Body of pancreas (tissue), 4 donors: ENCODE results near the gene HSPA12A. TPM values are rescaled to one million over a fixed set of nuclear protein-coding genes. Genes with fewer than 3 reads are reported as not detected.

Experiments used
- ATAC-seq: fragments of 150-250 bp; one replicate; pipeline ENCODE4 v1.9.1; 2016
- DNase-seq, 4 donors: peaks; one replicate each; pipeline ENCODE4 v3.0.0-alpha.2; 2019
- H3K27ac ChIP-seq, 4 donors: fragments of 200-600 bp; sonication (generic); 1 replicate in 3 of 4; 2 replicates in 1 of 4; pipeline versions ENCODE4 v1.5.1 to v1.6.1; 2016 to 2019; ENCODE audit warnings: mild to moderate bottlenecking in 1 of 4, mixed read lengths in 1 of 4, moderate library complexity in 1 of 4
- H3K27me3 ChIP-seq, 2 donors: fragments of 200-600 bp; sonication (generic); one replicate each; pipeline ENCODE4 v1.6.0; 2016; ENCODE audit warnings: mild to moderate bottlenecking in 1 of 2
- H3K36me3 ChIP-seq, 2 donors: fragments of 200-600 bp; sonication (generic); replicated peaks in 1 of 2; 2 replicates each; pipeline ENCODE4 v1.5.1; 2016; ENCODE audit warnings: low read depth in 2 of 2; ENCODE audit not compliant: insufficient read depth in 1 of 2
- H3K4me1 ChIP-seq: fragments of 200-600 bp; sonication (generic); one replicate; pipeline ENCODE4 v1.6.0; 2016
- H3K4me3 ChIP-seq, 2 donors: fragments of 200-600 bp; sonication (generic); 1 replicate in 1 of 2; 2 replicates in 1 of 2; pipeline ENCODE4 v1.5.1; 2016 to 2019
- H3K9me3 ChIP-seq, 3 donors: fragments of 200-600 bp; sonication (generic); 1 replicate in 2 of 3; 2 replicates in 1 of 3; pipeline ENCODE4 v1.5.1; 2016
- CTCF ChIP-seq, 7 experiments: fragments of 450-650 bp in 4 of 7; fragments of 200-600 bp in 3 of 7; sonication (generic) in 3 of 7; IDR thresholded peaks; one replicate each; pipeline ENCODE4 v1.5.1; 2016 to 2019; ENCODE audit warnings: antibody characterized with exemption in 7 of 7
- POLR2A ChIP-seq, 3 donors: fragments of 450-650 bp; IDR thresholded peaks; one replicate each; pipeline ENCODE4 v1.6.1; 2016; ENCODE audit warnings: antibody characterized with exemption in 3 of 3, mild to moderate bottlenecking in 2 of 3
- WGBS, 2 donors: methylation state at CpG; one replicate each; pipeline ENCODE4 v1.1.5; 2017; 5-methylcytosine and 5-hydroxymethylcytosine counted together
- intact Hi-C: fragments of 100-400 bp; cut with DNase I; formaldehyde crosslinking; loops from one replicate; pipeline ENCODE4 v1.15.1; 2023
- total RNA-seq, 2 donors: library from RNA; depleted of rRNA; stranded (reverse); fragments of >200 nt; gene quantifications; one replicate each; pipeline ENCODE4 v1.1.0, GENCODE V29; 2016

HSPA12A gene
- total RNA-seq, 2 donors from 2014 or later = 8.3 to 22.7 TPM

- Histone ChIP-seq H3K27ac (no peak overlapping the region), H3K4me1 (no peaks in the 10 kb centered on the region), H3K27me3 (no peaks in the 10 kb centered on the region), H3K36me3 (no peaks in the 10 kb centered on the region), H3K4me3 (no peak overlapping the region), H3K9me3 (no peaks in the 10 kb centered on the region)
- 78 to 85% methylated on average over 2 of the region's 2 CpGs for WGBS, 2 donors
- intact Hi-C loops = no loop called here
- DNase-seq (no peak), ATAC-seq (no peak)
- no peak for TF ChIP-seq POLR2A (IDR thresholded peaks at IDR 0.05)
- no peak for TF ChIP-seq CTCF (IDR thresholded peaks at IDR 0.05)
These were observed 21.1 kb upstream of the HSPA12A start for GRCh38 chr10:116763440-116763839.

- TF ChIP-seq POLR2A (IDR thresholded peaks at IDR 0.05) = no peak
- TF ChIP-seq CTCF (IDR thresholded peaks at IDR 0.05) = no peak
- intact Hi-C loops = no loop called here
- Histone ChIP-seq H3K4me1 (no peaks in the 10 kb centered on the region), H3K4me3 (no peak overlapping the region), H3K27ac (no peak overlapping the region), H3K27me3 (no peaks in the 10 kb centered on the region), H3K9me3 (no peaks in the 10 kb centered on the region), H3K36me3 (no peaks in the 10 kb centered on the region)
- 73 to 77% methylated on average over 5 of the region's 5 CpGs for whole genome bisulfite sequencing, 2 donors
- DNase-seq (no peak), ATAC-seq (no peak)
These were observed 19.5 kb upstream of the HSPA12A start for GRCh38 chr10:116761883-116762282.

- DNase-seq (no peak), ATAC-seq (no peak)
- Histone ChIP-seq H3K4me1 (no peaks in the 10 kb centered on the region), H3K9me3 (no peaks in the 10 kb centered on the region), H3K36me3 (no peaks in the 10 kb centered on the region), H3K4me3 (no peak overlapping the region), H3K27ac (no peak overlapping the region), H3K27me3 (no peaks in the 10 kb centered on the region)
- 74 to 82% methylated on average over 8 of the region's 8 CpGs for WGBS, 2 donors
- TF ChIP-seq CTCF (IDR thresholded peaks at IDR 0.05) (no peak), POLR2A (IDR thresholded peaks at IDR 0.05) (no peak)
- intact Hi-C loops = no loop called here
These were observed 18.6 kb upstream of the HSPA12A start for GRCh38 chr10:116760919-116761318.

GRCh38 chr10:116757246-116757645, 14.9 kb upstream of the HSPA12A start:
- no peak overlapping the region for H3K27ac ChIP-seq
- no peak for TF ChIP-seq POLR2A (IDR thresholded peaks at IDR 0.05)
- TF ChIP-seq CTCF (IDR thresholded peaks at IDR 0.05) = no peak
- H3K4me3 ChIP-seq = no peak overlapping the region
- H3K36me3 ChIP-seq = no peaks in the 10 kb centered on the region
- no peaks in the 10 kb centered on the region for H3K9me3 ChIP-seq
- DNase-seq (no peak), ATAC-seq (no peak)
- WGBS, 2 donors = 76 to 84% methylated on average over 8 to 10 of the region's 10 CpGs
- intact Hi-C loops = no loop called here
- H3K4me1 ChIP-seq = no peaks in the 10 kb centered on the region
- H3K27me3 ChIP-seq = no peaks in the 10 kb centered on the region

GRCh38 chr10:116756277-116756676, 13.9 kb upstream of the HSPA12A start:
- DNase-seq (peak in 2 of 4 donors; percentile 32 to 39), ATAC-seq (peak; percentile 33)
- no peaks in the 10 kb centered on the region for H3K27me3 ChIP-seq
- intact Hi-C loops = no loop called here
- H3K36me3 ChIP-seq = no peaks in the 10 kb centered on the region
- WGBS, 2 donors = 45 to 50% methylated on average over 8 of the region's 8 CpGs
- no peak overlapping the region for H3K4me3 ChIP-seq
- H3K27ac ChIP-seq = no peak overlapping the region
- TF ChIP-seq POLR2A (IDR thresholded peaks at IDR 0.05) (no peak), CTCF (IDR thresholded peaks at IDR 0.05) (no peak)
- no peaks in the 10 kb centered on the region for H3K4me1 ChIP-seq
- H3K9me3 ChIP-seq = no peaks in the 10 kb centered on the region
